Activated CD4-positive, alpha-beta T cell treated with anti-CD3 and anti-CD28 coated beads, Interleukin-2, amount 10 ng/mL, durations not matched to agents 7 days and 5 days (primary cell): ENCODE measurements around the gene MED20. TPM values are rescaled to one million over a fixed set of nuclear protein-coding genes. Genes with fewer than 3 reads are reported as not detected.
A peak's percentile ranks its signal among the peaks of the same experiment; 100 is the strongest.

ENCODE experiments used
- CTCF ChIA-PET: fragments of 350-600 bp; sonication (Branson Sonifier 250); formaldehyde crosslinking; loops from one replicate; lab custom pipeline; 2021; ENCODE audit warnings: antibody characterized with exemption; lab: Charles Lee
- POLR2A ChIA-PET: fragments of 350-600 bp; sonication (Branson Sonifier 250); formaldehyde crosslinking; loops from one replicate; lab custom pipeline; 2021; ENCODE audit warnings: antibody characterized with exemption; lab: Charles Lee
- DNase-seq: peaks from one replicate; pipeline ENCODE4 v3.0.0-alpha.2; 2020
- H3K27ac Mint-ChIP-seq: one replicate; pipeline ENCODE4 v1.8.0; 2021; ENCODE audit warnings: mild to moderate bottlenecking, moderate library complexity, mixed read lengths
- H3K27me3 Mint-ChIP-seq: one replicate; pipeline ENCODE4 v1.8.0; 2021; ENCODE audit warnings: mixed read lengths
- H3K36me3 Mint-ChIP-seq: one replicate; pipeline ENCODE4 v1.8.0; 2021; ENCODE audit warnings: low read depth, mixed read lengths
- H3K4me1 Mint-ChIP-seq: one replicate; pipeline ENCODE4 v1.8.0; 2021; ENCODE audit warnings: mixed read lengths
- H3K4me3 Mint-ChIP-seq: one replicate; pipeline ENCODE4 v1.8.0; 2021; ENCODE audit warnings: mild to moderate bottlenecking, moderate library complexity, mixed read lengths
- H3K9me3 Mint-ChIP-seq: one replicate; pipeline ENCODE4 v1.8.0; 2021; ENCODE audit warnings: mixed read lengths
- total RNA-seq, 2 experiments: library from RNA; stranded (reverse); gene quantifications; one replicate each; pipeline ENCODE4 v1.2.3, GENCODE V29; 2021

Gene MED20
- total RNA-seq, 2 experiments from 2014 or later, result 18.6 to 22.7 TPM

- peak overlapping the region; percentile 74 for H3K27ac Mint-ChIP-seq
- peaks cover 51% of the 10 kb centered on the region for H3K4me1 Mint-ChIP-seq
- H3K4me3 Mint-ChIP-seq, result no peak overlapping the region
- H3K9me3 Mint-ChIP-seq, result no peaks in the 10 kb centered on the region
- POLR2A ChIA-PET, result no interaction called here
- CTCF ChIA-PET, result interaction anchor here (0.9 to 25.3 kb wide), 3 partner anchors 7 to 114 kb away, joined by 3 to 412 read pairs (median 215); partner anchors contain the start of genes BYSL, MED20 and TAF8
- peaks cover 63% of the 10 kb centered on the region for H3K36me3 Mint-ChIP-seq
- no peak for DNase-seq
- H3K27me3 Mint-ChIP-seq, result no peaks in the 10 kb centered on the region
These were observed 11.4 kb upstream of the MED20 start for GRCh38 chr6:41932378-41932777.

DNA sequence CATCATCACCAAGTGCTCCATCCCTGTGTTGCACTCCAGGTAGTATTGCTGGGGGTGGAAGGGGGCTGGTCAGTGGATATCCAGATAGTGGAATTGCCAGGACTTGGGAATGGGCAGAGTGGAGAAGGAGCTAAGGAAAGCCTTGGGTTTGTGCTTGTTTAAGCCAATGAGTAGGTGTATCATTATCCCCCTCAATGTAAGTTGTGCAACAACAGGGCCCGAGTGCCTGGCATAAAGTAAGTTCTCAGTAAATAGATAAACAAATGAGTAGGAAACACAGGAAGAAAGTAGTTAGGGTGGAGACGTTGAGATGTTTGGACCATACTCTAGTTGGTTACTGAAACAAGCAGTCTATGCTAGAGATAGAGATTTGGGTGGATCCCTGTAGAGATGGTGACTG, 10.9 kb upstream of the MED20 start:
- Mint-ChIP-seq H3K36me3 (peaks cover 61% of the 10 kb centered on the region), H3K4me3 (no peak overlapping the region), H3K9me3 (no peaks in the 10 kb centered on the region), H3K27me3 (no peaks in the 10 kb centered on the region), H3K27ac (peak overlapping the region; percentile 74), H3K4me1 (peaks cover 48% of the 10 kb centered on the region)
- ChIA-PET POLR2A (no interaction called here), CTCF (interaction anchor here (14.6 to 25.3 kb wide), 2 partner anchors 6 to 114 kb away, joined by 215 to 412 read pairs; partner anchors contain the start of genes BYSL, MED20 and TAF8)
- no peak for DNase-seq

GRCh38 chr6:41929924-41930323, 9.0 kb upstream of the MED20 start:
- no peak overlapping the region for H3K27ac Mint-ChIP-seq
- H3K4me1 Mint-ChIP-seq, result peaks cover 35% of the 10 kb centered on the region
- no peaks in the 10 kb centered on the region for H3K9me3 Mint-ChIP-seq
- no peak for DNase-seq
- CTCF ChIA-PET, result interaction anchor here (0.9 to 25.3 kb wide), 7 partner anchors 4 to 142 kb away, joined by 3 to 412 read pairs (median 5); partner anchors contain the start of genes BYSL, CCND3, MED20 and TAF8
- POLR2A ChIA-PET, result no interaction called here
- H3K27me3 Mint-ChIP-seq, result no peaks in the 10 kb centered on the region
- no peak overlapping the region for H3K4me3 Mint-ChIP-seq
- peaks cover 54% of the 10 kb centered on the region for H3K36me3 Mint-ChIP-seq

GRCh38 chr6:41927253-41927652, 6.3 kb upstream of the MED20 start:
- H3K27ac Mint-ChIP-seq, result peak overlapping the region; percentile 71
- no peak overlapping the region for H3K4me3 Mint-ChIP-seq
- DNase-seq, result no peak
- CTCF ChIA-PET, result interaction anchor here (0.9 to 25.3 kb wide), 5 partner anchors 8 to 119 kb away, joined by 3 to 412 read pairs (median 4); partner anchors contain the start of genes CCND3 and TAF8
- POLR2A ChIA-PET, result no interaction called here
- H3K9me3 Mint-ChIP-seq, result no peaks in the 10 kb centered on the region
- no peaks in the 10 kb centered on the region for H3K27me3 Mint-ChIP-seq
- peaks cover 50% of the 10 kb centered on the region for H3K36me3 Mint-ChIP-seq
- H3K4me1 Mint-ChIP-seq, result peaks cover 41% of the 10 kb centered on the region

DNA sequence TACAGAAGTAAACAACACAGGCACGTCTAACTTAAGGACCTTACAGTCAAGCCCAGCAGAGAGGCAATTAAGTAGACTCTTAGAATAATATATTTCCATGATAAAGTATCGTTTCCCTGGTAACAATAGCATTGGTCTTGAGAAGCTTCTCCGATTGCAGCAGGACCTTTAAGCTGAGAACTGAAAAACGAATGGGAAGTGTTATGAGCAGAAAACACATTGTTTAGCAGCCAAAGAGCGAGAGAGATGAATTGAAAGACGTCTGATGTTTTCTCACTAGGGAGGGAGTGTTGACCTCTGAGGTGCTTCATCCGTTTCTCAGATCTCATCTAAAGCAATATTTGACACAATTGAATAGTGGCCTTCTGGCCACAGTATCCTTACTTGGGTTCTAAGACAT, 1.2 kb upstream of the MED20 start:
- peak overlapping the region; percentile 100 for H3K4me3 Mint-ChIP-seq
- no peaks in the 10 kb centered on the region for H3K9me3 Mint-ChIP-seq
- peaks cover 55% of the 10 kb centered on the region for H3K4me1 Mint-ChIP-seq
- ChIA-PET CTCF (interaction anchor here (0.6 to 25.3 kb wide), 12 partner anchors 13 to 642 kb away, joined by 3 to 412 read pairs (median 6); partner anchors contain the start of genes CCND3, TAF8, TOMM6 and USP49), POLR2A (interaction anchor here (0.6 to 1.2 kb wide), 2 partner anchors 75 to 119 kb away, joined by 5 to 6 read pairs; no protein-coding TSS in a partner anchor)
- H3K27ac Mint-ChIP-seq, result peak overlapping the region; percentile 98
- DNase-seq, result no peak
- H3K27me3 Mint-ChIP-seq, result no peaks in the 10 kb centered on the region
- H3K36me3 Mint-ChIP-seq, result peaks cover 20% of the 10 kb centered on the region

GRCh38 chr6:41921712-41921998, 716 bp upstream of the MED20 start:
- no peaks in the 10 kb centered on the region for H3K9me3 Mint-ChIP-seq
- H3K4me3 Mint-ChIP-seq, result peak overlapping the region; percentile 100
- ChIA-PET CTCF (interaction anchor here (0.5 to 25.3 kb wide), 19 partner anchors 12 to 838 kb away, joined by 3 to 412 read pairs (median 5); partner anchors contain the start of genes CCND3, TAF8, TOMM6 and USP49), POLR2A (interaction anchor here (0.6 to 1.3 kb wide), 4 partner anchors 9 to 75 kb away, joined by 3 to 5 read pairs (median 4); no protein-coding TSS in a partner anchor)
- no peaks in the 10 kb centered on the region for H3K27me3 Mint-ChIP-seq
- H3K4me1 Mint-ChIP-seq, result peaks cover 55% of the 10 kb centered on the region
- no peak for DNase-seq
- H3K36me3 Mint-ChIP-seq, result peaks cover 20% of the 10 kb centered on the region
- peak overlapping the region; percentile 98 for H3K27ac Mint-ChIP-seq

GRCh38 chr6:41917528-41917927, 3.4 kb downstream of the MED20 start:
- DNase-seq, result no peak
- POLR2A ChIA-PET, result interaction anchor here (0.6 to 0.7 kb wide), 2 partner anchors 11 to 542 kb away, joined by 3 read pairs; no protein-coding TSS in a partner anchor
- no peak overlapping the region for H3K27ac Mint-ChIP-seq
- no peaks in the 10 kb centered on the region for H3K9me3 Mint-ChIP-seq
- peaks cover 25% of the 10 kb centered on the region for H3K36me3 Mint-ChIP-seq
- H3K27me3 Mint-ChIP-seq, result no peaks in the 10 kb centered on the region
- H3K4me1 Mint-ChIP-seq, result peaks cover 52% of the 10 kb centered on the region
- CTCF ChIA-PET, result interaction anchor here (1.0 kb wide), 1 partner anchor 130 kb away, joined by 3 read pairs; the partner anchor contains the start of gene TOMM6
- no peak overlapping the region for H3K4me3 Mint-ChIP-seq

- no peak overlapping the region for H3K4me3 Mint-ChIP-seq
- no peaks in the 10 kb centered on the region for H3K27me3 Mint-ChIP-seq
- H3K4me1 Mint-ChIP-seq, result peaks cover 43% of the 10 kb centered on the region
- peak overlapping the region; percentile 60 for H3K27ac Mint-ChIP-seq
- peaks cover 32% of the 10 kb centered on the region for H3K36me3 Mint-ChIP-seq
- CTCF ChIA-PET, result interaction anchor here (0.7 to 1.7 kb wide), 7 partner anchors 10 to 143 kb away, joined by 4 to 6 read pairs (median 5); no protein-coding TSS in a partner anchor
- POLR2A ChIA-PET, result no interaction called here
- no peak for DNase-seq
- no peaks in the 10 kb centered on the region for H3K9me3 Mint-ChIP-seq
These were observed 5.9 kb downstream of the MED20 start for GRCh38 chr6:41914869-41915530.

DNA sequence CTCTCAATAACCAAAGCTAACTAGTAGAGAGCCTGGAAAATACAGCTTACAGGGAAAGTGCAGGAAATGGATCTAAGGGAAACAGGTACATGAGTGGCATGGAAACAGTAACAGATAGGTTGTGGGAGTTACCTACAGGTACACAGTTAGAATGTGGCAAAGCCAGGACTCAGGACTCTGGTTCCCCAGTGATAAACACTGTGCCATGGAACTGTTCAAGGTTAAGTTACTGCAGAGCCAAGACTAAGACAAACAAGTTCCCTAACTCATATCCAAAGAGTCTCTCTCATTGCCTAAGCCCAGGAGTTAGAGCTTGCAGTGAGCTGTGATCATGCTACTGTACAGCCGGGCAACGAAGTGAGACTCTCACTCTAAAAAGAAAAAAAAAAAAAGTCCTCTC, 6.6 kb downstream of the MED20 start:
- DNase-seq, result no peak
- POLR2A ChIA-PET, result no interaction called here
- H3K4me3 Mint-ChIP-seq, result no peak overlapping the region
- CTCF ChIA-PET, result interaction anchor here (0.7 to 1.7 kb wide), 6 partner anchors 11 to 143 kb away, joined by 3 to 6 read pairs (median 5); partner anchors contain the start of gene TOMM6
- no peaks in the 10 kb centered on the region for H3K9me3 Mint-ChIP-seq
- peaks cover 32% of the 10 kb centered on the region for H3K36me3 Mint-ChIP-seq
- no peaks in the 10 kb centered on the region for H3K27me3 Mint-ChIP-seq
- H3K4me1 Mint-ChIP-seq, result peaks cover 41% of the 10 kb centered on the region
- no peak overlapping the region for H3K27ac Mint-ChIP-seq

- Mint-ChIP-seq H3K4me3 (no peak overlapping the region), H3K36me3 (peaks cover 45% of the 10 kb centered on the region), H3K4me1 (peaks cover 38% of the 10 kb centered on the region), H3K27me3 (no peaks in the 10 kb centered on the region), H3K27ac (no peak overlapping the region), H3K9me3 (no peaks in the 10 kb centered on the region)
- POLR2A ChIA-PET, result no interaction called here
- CTCF ChIA-PET, result interaction anchor here (0.6 to 1.4 kb wide), 4 partner anchors 11 to 330 kb away, joined by 3 to 5 read pairs (median 4); partner anchors contain the start of genes BYSL, MED20 and TOMM6
- DNase-seq, result no peak
These were observed 11.2 kb downstream of the MED20 start for GRCh38 chr6:41909727-41910126.

DNA sequence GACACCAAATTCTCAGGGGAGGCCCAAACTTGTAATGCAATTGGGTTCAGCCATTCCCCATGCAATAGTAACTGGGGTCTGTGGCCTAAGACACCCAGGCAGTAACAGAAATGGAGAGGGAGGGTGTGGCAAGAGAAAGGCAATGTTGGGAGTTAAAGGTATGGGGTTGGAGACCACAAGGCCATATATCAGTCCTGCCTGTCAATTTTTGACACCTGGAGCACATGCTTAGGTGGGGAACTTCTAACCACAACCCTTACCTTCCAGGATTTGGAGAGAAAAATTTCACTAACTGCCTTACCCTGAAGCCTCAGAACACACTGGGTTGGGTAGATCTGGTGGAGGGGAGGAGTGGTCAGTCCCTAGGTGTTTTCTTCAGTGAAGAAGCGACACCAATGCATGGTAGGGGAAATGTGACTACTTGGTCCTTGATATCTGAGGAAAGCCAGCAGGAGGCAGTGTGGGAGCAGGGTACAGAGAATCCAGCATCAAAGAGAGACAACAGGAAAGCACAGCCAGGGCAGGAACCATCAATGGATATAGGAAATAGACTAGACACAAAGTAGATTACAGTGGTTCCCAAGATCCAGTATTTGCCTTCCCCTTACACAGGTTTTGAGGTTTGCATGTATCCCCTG, 18.9 kb downstream of the MED20 start:
- POLR2A ChIA-PET, result no interaction called here
- Mint-ChIP-seq H3K4me1 (peaks cover 32% of the 10 kb centered on the region), H3K9me3 (no peaks in the 10 kb centered on the region), H3K27me3 (no peaks in the 10 kb centered on the region), H3K4me3 (no peak overlapping the region), H3K27ac (no peak overlapping the region), H3K36me3 (peaks cover 21% of the 10 kb centered on the region)
- DNase-seq, result peak; percentile 75
- CTCF ChIA-PET, result interaction anchor here (0.8 to 4.6 kb wide), 3 partner anchors 34 to 146 kb away, joined by 3 to 16 read pairs (median 3); no protein-coding TSS in a partner anchor

DNA sequence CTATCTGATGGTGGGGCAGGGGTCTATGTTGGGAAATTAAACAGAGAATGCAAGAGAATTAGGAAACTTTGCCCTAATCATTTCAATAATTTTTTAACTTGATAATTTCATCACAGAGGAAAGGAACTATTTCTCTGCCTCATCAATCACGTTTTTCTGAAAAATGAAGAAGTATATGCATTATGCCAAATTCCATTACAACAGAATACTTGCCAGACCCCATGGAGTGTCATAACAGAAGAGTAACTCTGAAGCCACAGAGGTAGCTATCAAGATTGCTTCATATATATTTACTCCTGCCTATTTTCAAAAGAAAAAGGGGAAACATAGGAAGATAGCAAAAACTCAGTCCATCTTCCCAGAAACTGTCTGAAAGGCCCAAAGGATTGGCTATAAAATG, 20.1 kb downstream of the MED20 start:
- Mint-ChIP-seq H3K27ac (no peak overlapping the region), H3K4me1 (peaks cover 33% of the 10 kb centered on the region), H3K36me3 (peaks cover 13% of the 10 kb centered on the region), H3K9me3 (no peaks in the 10 kb centered on the region), H3K4me3 (no peak overlapping the region), H3K27me3 (no peaks in the 10 kb centered on the region)
- DNase-seq, result no peak
- CTCF ChIA-PET, result interaction anchor here (0.8 to 4.6 kb wide), 4 partner anchors 35 to 157 kb away, joined by 3 to 16 read pairs (median 4); no protein-coding TSS in a partner anchor
- POLR2A ChIA-PET, result no interaction called here
